GM12878 (cell line): ENCODE data around the gene GBX1. TPM values are rescaled to one million over a fixed set of nuclear protein-coding genes. Genes with fewer than 3 reads are reported as not detected.

Experiments used
- ATAC-seq: fragments of 200-7000 bp; cut with Tn5 transposase; 3 replicates; pipeline ENCODE4 v1.9.1; 2020; ENCODE audit warnings: mild to moderate bottlenecking, moderate library complexity
- BruUV-seq: library from RNA; stranded (reverse); fragments of 400-500 nt; replicated peaks from 2 replicates; lab custom pipeline; 2021; lab: Mats Ljungman, UMichigan
- CTCF ChIA-PET: fragments of 300-600 bp; sonication (Branson Sonifier 250); formaldehyde crosslinking; extraction: SDS; loops from one replicate; lab custom pipeline; 2021; ENCODE audit warnings: inconsistent platforms; lab: Yijun Ruan, JAX
- POLR2A ChIA-PET: fragments of 350-600 bp; formaldehyde crosslinking; extraction: SDS; loops from one replicate; lab custom pipeline; 2021; ENCODE audit warnings: inconsistent platforms; lab: Charles Lee
- RAD21 ChIA-PET: fragments of 300-600 bp; sonication (Branson Sonifier 250); formaldehyde crosslinking; loops from one replicate; lab custom pipeline; 2023; ENCODE audit warnings: antibody characterized with exemption; ENCODE audit not compliant: unreplicated experiment; lab: Charles Lee
- SMC1A ChIA-PET: fragments of 300-600 bp; sonication (Branson Sonifier 250); formaldehyde crosslinking; loops from one replicate; lab custom pipeline; 2023; ENCODE audit not compliant: unreplicated experiment, uncharacterized antibody; lab: Charles Lee
- DNase-seq: peaks from one replicate; pipeline ENCODE4 v3.0.0-alpha.2; 2011; ENCODE audit warnings: low read depth, low spot score
- FAIRE-seq: peaks from 3 replicates; lab custom pipeline; 2011; peaks lifted over from hg19 to GRCh38; lab: Jason Lieb, UNC
- H2AFZ ChIP-seq: 2 replicates; pipeline ENCODE4 v1.6.0; 2011; ENCODE audit warnings: low read depth, low read length, control low read depth; ENCODE audit not compliant: control insufficient read depth
- H3K27ac ChIP-seq: 2 replicates; pipeline ENCODE4 v1.5.1; 2011; ENCODE audit warnings: control low read depth; ENCODE audit not compliant: control insufficient read depth, insufficient read depth
- H3K27me3 ChIP-seq, 2 experiments: replicated peaks in 1 of 2; 2 replicates each; pipeline versions ENCODE4 v1.6.0 to v1.6.1; 2011; ENCODE audit warnings: low read length in 1 of 2; ENCODE audit not compliant: control insufficient read depth in 2 of 2, insufficient read depth in 2 of 2
- H3K36me3 ChIP-seq, 2 experiments: 2 replicates each; pipeline ENCODE4 v1.5.1; 2011; ENCODE audit warnings: low read length in 1 of 2; ENCODE audit not compliant: control insufficient read depth in 2 of 2, insufficient read depth in 2 of 2
- H3K4me1 ChIP-seq: 2 replicates; pipeline ENCODE4 v1.6.1; 2011; ENCODE audit warnings: mild to moderate bottlenecking, low read length, moderate library complexity, mixed read lengths; ENCODE audit not compliant: control insufficient read depth, insufficient read depth
- H3K4me2 ChIP-seq: 2 replicates; pipeline ENCODE4 v1.6.0; 2011; ENCODE audit warnings: control low read depth; ENCODE audit not compliant: control insufficient read depth, insufficient read depth
- H3K4me3 ChIP-seq: fragments of 200-600 bp; sonication (generic); 2 replicates; pipeline ENCODE4 v1.5.1; 2016
- H3K79me2 ChIP-seq: 2 replicates; pipeline ENCODE4 v1.6.0; 2011; ENCODE audit warnings: low read length; ENCODE audit not compliant: control insufficient read depth, insufficient read depth
- H3K9ac ChIP-seq: 2 replicates; pipeline ENCODE4 v1.8.0; 2011; ENCODE audit warnings: low read length, control low read depth, mixed read lengths; ENCODE audit not compliant: control insufficient read depth, insufficient read depth
- H3K9me3 ChIP-seq: replicated peaks from 3 replicates; pipeline ENCODE4 v1.5.1; 2011; ENCODE audit warnings: mild to moderate bottlenecking, low read length; ENCODE audit not compliant: control insufficient read depth, insufficient read depth
- H4K20me1 ChIP-seq: 2 replicates; pipeline ENCODE4 v1.6.0; 2011; ENCODE audit not compliant: control insufficient read depth, insufficient read depth
- BCLAF1 ChIP-seq: fragments of 450-650 bp; IDR thresholded peaks from 2 replicates; pipeline ENCODE4 v1.6.1; 2017; ENCODE audit warnings: antibody characterized with exemption, mild to moderate bottlenecking, moderate library complexity
- CBX3 ChIP-seq: fragments of 200-600 bp; sonication (generic); IDR thresholded peaks from 2 replicates; pipeline ENCODE4 v1.6.1; 2016; ENCODE audit warnings: low read depth, borderline replicate concordance
- DPF2 ChIP-seq: fragments of 450-650 bp; IDR thresholded peaks from 2 replicates; pipeline ENCODE4 v1.6.1; 2017; ENCODE audit warnings: mild to moderate bottlenecking
- ETV6 ChIP-seq, 2 experiments: fragments of 450-650 bp in 1 of 2; IDR thresholded peaks in 1 of 2; conservative IDR thresholded peaks in 1 of 2; 2 replicates each; pipeline ENCODE4 v1.6.1; 2014; ENCODE audit warnings: antibody characterized with exemption in 1 of 2, borderline replicate concordance in 1 of 2, low read depth in 1 of 2, mild to moderate bottlenecking in 1 of 2, moderate library complexity in 1 of 2
- GABPA ChIP-seq: IDR thresholded peaks from 2 replicates; pipeline ENCODE4 v1.6.1; 2014; ENCODE audit warnings: antibody characterized with exemption, low read depth, mild to moderate bottlenecking, inconsistent platforms
- MTA2 ChIP-seq: fragments of 450-650 bp; IDR thresholded peaks from 2 replicates; pipeline ENCODE4 v1.6.1; 2016; ENCODE audit warnings: low read depth, mild to moderate bottlenecking, moderate library complexity
- PBX3 ChIP-seq: IDR thresholded peaks from 2 replicates; pipeline ENCODE4 v1.6.1; 2011; ENCODE audit warnings: mild to moderate bottlenecking, low read depth, low read length, moderate library complexity; ENCODE audit not compliant: insufficient replicate concordance
- PKNOX1 ChIP-seq: fragments of 450-650 bp; IDR thresholded peaks from 2 replicates; pipeline ENCODE4 v1.6.1; 2016; ENCODE audit warnings: mild to moderate bottlenecking
- RAD21 ChIP-seq: IDR thresholded peaks from 2 replicates; pipeline ENCODE4 v1.6.1; 2011; ENCODE audit warnings: mild to moderate bottlenecking, low read depth, low read length, moderate library complexity; ENCODE audit not compliant: insufficient read depth
- SP1 ChIP-seq: IDR thresholded peaks from one replicate; pipeline ENCODE4 v1.6.1; 2011; ENCODE audit warnings: low read depth, low read length
- STAT1 ChIP-seq: fragments of 450-650 bp; conservative IDR thresholded peaks from 2 replicates; pipeline ENCODE4 v1.6.1; 2014; ENCODE audit warnings: antibody characterized with exemption, mild to moderate bottlenecking
- TAF1 ChIP-seq: IDR thresholded peaks from 2 replicates; pipeline ENCODE4 v1.6.1; 2011; ENCODE audit warnings: mild to moderate bottlenecking, low read depth, low read length, borderline replicate concordance
- YY1 ChIP-seq: IDR thresholded peaks from 2 replicates; pipeline ENCODE4 v1.6.1; 2011; ENCODE audit warnings: low read depth, mild to moderate bottlenecking, low read length
- ZSCAN29 ChIP-seq: fragments of 450-650 bp; IDR thresholded peaks from 2 replicates; pipeline ENCODE4 v1.6.1; 2017; ENCODE audit warnings: mild to moderate bottlenecking, moderate library complexity
- WGBS: methylation state at CpG from one replicate; pipeline ENCODE4 v1.1.6; 2016; ENCODE audit warnings: low lambda C conversion rate; ENCODE audit not compliant: insufficient replicate concordance, insufficient coverage; ENCODE audit errors: missing lambda C conversion rate; 5-methylcytosine and 5-hydroxymethylcytosine counted together
- in situ Hi-C: fragments of 300-500 bp; cut with MboI; formaldehyde crosslinking; loops from 9 replicates; pipeline ENCODE4 v1.14.3; 2018; ENCODE audit warnings: mixed read lengths
- intact Hi-C: fragments of 100-400 bp; cut with micrococcal nuclease; formaldehyde crosslinking; loops from one replicate; pipeline ENCODE4 v1.14.2; 2022; ENCODE audit not compliant: unreplicated experiment
- polyA plus RNA-seq, 11 experiments: library from polyadenylated mRNA; depleted of rRNA in 4 of 11; unstranded in 6 of 11; stranded (reverse) in 5 of 11; fragments of >200 nt; fragmentation: Nextera tagmentation in 4 of 11; fragmentation: Illumina TruSeq in 1 of 11; extraction: Ambion mirVana in 4 of 11; extraction: Trizol in 1 of 11; gene quantifications; 1 replicate in 1 of 11; 2 replicates in 10 of 11; pipeline versions ENCODE4 v1.2.1 to v1.2.3, GENCODE V29; 2011 to 2016; ENCODE audit warnings: inconsistent platforms in 2 of 11, missing spikeins in 2 of 11, low read depth in 1 of 11
- total RNA-seq, 4 experiments: library from RNA; depleted of rRNA in 3 of 4; stranded (reverse); fragments of >200 nt in 3 of 4; fragmentation: Illumina TruSeq in 1 of 4; extraction: Trizol in 1 of 4; gene quantifications; 2 replicates each; pipeline versions ENCODE4 v1.2.1 to v1.2.3, GENCODE V29; 2013 to 2021

Gene GBX1
- total and polyA plus RNA-seq, 10 of the 15 experiments (the other 5 are each of a cell fraction or from before 2014, with no cell fraction given), result not detected

- no peak for TF ChIP-seq SP1
- no peak for TF ChIP-seq DPF2
Measured at GRCh38 chr7:151133266-151133985, 34.1 kb downstream of the GBX1 start (continued).

GRCh38 chr7:151132461-151133205, 34.9 kb downstream of the GBX1 start:
- Histone ChIP-seq H3K36me3 (peaks cover 3 to 11% of the 10 kb centered on the region in 2 experiments; a peak in 2 of 4 replicates), H2AFZ (no peak overlapping the region), H3K27ac (no peak overlapping the region), H3K4me1 (no peaks in the 10 kb centered on the region), H3K27me3 (no peaks in the 10 kb centered on the region), H3K9me3 (no peaks in the 10 kb centered on the region), H3K79me2 (no peaks in the 10 kb centered on the region), H3K4me3 (no peak overlapping the region), H3K9ac (no peak overlapping the region), H3K4me2 (no peak overlapping the region), H4K20me1 (no peaks in the 10 kb centered on the region)
- in situ Hi-C loops (no loop called here), intact Hi-C loops (no loop called here)
- DNase-seq (no peak), ATAC-seq (no peak), FAIRE-seq (no peak)
- RAD21 ChIA-PET, result no interaction called here
- no TSS peak for BruUV-seq
- 94% methylated on average over 21 of the region's 21 CpGs for WGBS
- SMC1A ChIA-PET, result no interaction called here
- POLR2A ChIA-PET, result no interaction called here
- CTCF ChIA-PET, result interaction anchor here (1.5 kb wide), 1 partner anchor 9 kb away, joined by 3 read pairs; no protein-coding TSS in a partner anchor
- no peak for TF ChIP-seq RAD21
- TF ChIP-seq CBX3, result no peak
- TF ChIP-seq PBX3, result no peak
- no peak for TF ChIP-seq BCLAF1
- TF ChIP-seq ZSCAN29, result no peak
- TF ChIP-seq PKNOX1, result no peak
- no peak for TF ChIP-seq TAF1
- no peak for TF ChIP-seq ETV6 (conservative IDR thresholded peaks at IDR 0.05 in 1 of 2, IDR thresholded peaks at IDR 0.05 in 1 of 2; ENCODE audit: borderline replicate concordance in 1 of 2, low read depth in 1 of 2)
- no peak for TF ChIP-seq GABPA
- no peak for TF ChIP-seq STAT1
- no peak for TF ChIP-seq MTA2
- TF ChIP-seq YY1, result no peak
